ENCODE results near the gene BCL11B.

GRCh38 chr14:99166506-99166905 is 105.5 kb downstream of the BCL11B start:
- no peak for TF ChIP-seq POLR2A (IDR thresholded peaks at IDR 0.05)
- TF ChIP-seq CTCF (IDR thresholded peaks at IDR 0.05): no peak

Data from upper lobe of left lung (tissue), 4 donors.